ENCODE data around the gene SOCS6. TPM values are rescaled to one million over a fixed set of nuclear protein-coding genes. Genes with fewer than 3 reads are reported as not detected.
A peak's percentile ranks its signal among the peaks of the same experiment; 100 is the strongest.

The SOCS6 gene
- total and polyA plus RNA-seq, 2 of the 13 experiments (the other 11 are each of a cell fraction or from before 2014, with no cell fraction given): 18.6 to 38.3 TPM

GRCh38 chr18:70335892-70336726, 47.3 kb downstream of the SOCS6 start (continued):
- TF ChIP-seq ZNF383 (CRISPR knock-in tag; IDR thresholded peaks at IDR 0.05; ENCODE audit: borderline replicate concordance): no peak
- TF ChIP-seq JUN (CRISPR knock-in tag; IDR thresholded peaks at IDR 0.05): 0 out of 2 replicates have a peak, but pooled peaks have one; percentile 30
- peak; percentile 55; the same call in 1 of the 2 replicates for TF ChIP-seq FOXJ3 (CRISPR knock-in tag; IDR thresholded peaks at IDR 0.05; ENCODE audit: borderline replicate concordance)
- TF ChIP-seq CBFB (CRISPR knock-in tag; IDR thresholded peaks at IDR 0.05): 0 out of 2 replicates have a peak, but pooled peaks have one; percentile 32
- TF ChIP-seq SPEN (CRISPR knock-in tag; IDR thresholded peaks at IDR 0.05; ENCODE audit: low read depth): peak; percentile 71; the same call in 1 of the 2 replicates
- no peak for TF ChIP-seq FOXA1 (IDR thresholded peaks at IDR 0.05)
- TF ChIP-seq FOXA1 (CRISPR knock-in tag; IDR thresholded peaks at IDR 0.05): peak; percentile 42
- TF ChIP-seq PHF5A (CRISPR knock-in tag; IDR thresholded peaks at IDR 0.05; ENCODE audit: low read depth, unreplicated experiment): no peak
- TF ChIP-seq KLF9 (CRISPR knock-in tag; IDR thresholded peaks at IDR 0.05; ENCODE audit: low read depth): no peak
- TF ChIP-seq ZNF609 (CRISPR knock-in tag; IDR thresholded peaks at IDR 0.05; ENCODE audit: borderline replicate concordance): peak; percentile 60; the same call in 1 of the 2 replicates
- no peak for TF ChIP-seq ZNF318 (CRISPR knock-in tag; IDR thresholded peaks at IDR 0.05)
- TF ChIP-seq NFIC (IDR thresholded peaks at IDR 0.05; ENCODE audit: low read length): peak; percentile 83
- peak; percentile 45 for TF ChIP-seq ELF3 (CRISPR knock-in tag; IDR thresholded peaks at IDR 0.05)
- no peak for TF ChIP-seq TOE1 (CRISPR knock-in tag; IDR thresholded peaks at IDR 0.05)
- peak; percentile 86 for TF ChIP-seq HNF4G (IDR thresholded peaks at IDR 0.05; ENCODE audit: borderline replicate concordance, low read depth, low read length)
- TF ChIP-seq HNF4G (CRISPR knock-in tag; IDR thresholded peaks at IDR 0.05; ENCODE audit: borderline replicate concordance, low read depth): peak; percentile 74; the same call in 1 of the 2 replicates

Measured in HepG2 (cell line).